HUES64 (cell line): ENCODE results near the gene KCNQ5.

Experiments used
- H3K27ac ChIP-seq: 2 replicates; pipeline ENCODE4 v1.7.0; 2013; ENCODE audit warnings: low read depth, low read length, inconsistent platforms
- H3K27me3 ChIP-seq: 2 replicates; pipeline ENCODE4 v1.6.1; 2013; ENCODE audit warnings: mild to moderate bottlenecking, low read length; ENCODE audit not compliant: insufficient read depth
- H3K36me3 ChIP-seq: 2 replicates; pipeline ENCODE4 v1.6.1; 2013; ENCODE audit warnings: mild to moderate bottlenecking, low read length; ENCODE audit not compliant: insufficient read depth
- H3K4me1 ChIP-seq: 2 replicates; pipeline ENCODE4 v1.6.1; 2013; ENCODE audit warnings: mild to moderate bottlenecking, low read length, moderate library complexity; ENCODE audit not compliant: insufficient read depth
- H3K4me3 ChIP-seq: 2 replicates; pipeline ENCODE4 v1.5.1; 2013; ENCODE audit warnings: mild to moderate bottlenecking, low read length, moderate library complexity
- H3K9ac ChIP-seq: 2 replicates; pipeline ENCODE4 v1.6.1; 2013; ENCODE audit warnings: mild to moderate bottlenecking, low read depth, low read length
- H3K9me3 ChIP-seq: 2 replicates; pipeline ENCODE4 v1.6.1; 2013; ENCODE audit warnings: low read depth, low read length; ENCODE audit not compliant: insufficient read depth
- WGBS: fragments of 150-250, 120-280 bp; methylation state at CpG from one replicate; pipeline ENCODE4 v1.1.7; 2013; ENCODE audit warnings: missing lambda C conversion rate; 5-methylcytosine and 5-hydroxymethylcytosine counted together

Gene KCNQ5

DNA sequence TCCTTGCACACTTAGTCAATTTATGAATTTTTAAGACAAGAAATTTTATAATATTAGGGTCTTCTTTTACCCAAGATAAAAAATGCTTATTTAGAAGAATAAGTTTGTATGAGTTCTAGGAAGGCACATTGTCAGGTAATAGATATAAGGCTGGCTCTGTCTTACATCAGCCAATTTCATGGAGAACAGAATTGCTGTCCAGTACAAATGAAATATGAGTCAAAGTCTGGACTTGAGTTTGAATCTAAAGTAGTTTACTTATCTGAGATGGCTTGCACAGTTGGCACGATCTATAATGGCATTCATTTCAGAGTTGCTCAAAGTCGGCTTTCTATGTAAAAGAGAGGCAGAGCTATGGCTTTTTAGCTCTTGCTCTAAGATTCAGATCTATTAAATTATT is 228.2 kb downstream of the KCNQ5 start:
- WGBS = 95% methylated on average over 2 of the region's 2 CpGs

DNA sequence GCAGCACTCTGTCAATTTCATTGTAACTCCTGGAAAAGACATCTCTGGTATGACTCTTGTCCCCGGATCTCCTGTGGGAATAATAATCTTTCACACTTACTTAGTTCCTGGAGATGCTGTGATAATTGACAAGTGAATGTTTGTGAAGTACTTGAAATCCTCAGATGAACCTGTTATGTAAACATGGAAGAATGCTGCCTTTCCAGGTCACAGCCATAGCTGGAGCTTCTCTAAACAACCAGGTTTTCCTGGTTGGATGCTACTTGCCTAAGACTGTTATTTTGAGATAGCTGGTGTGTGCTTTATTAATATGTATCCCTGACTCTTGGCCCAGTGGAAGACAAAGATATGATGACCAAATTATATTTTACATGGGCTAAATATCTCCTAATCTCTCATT is 228.6 kb downstream of the KCNQ5 start:
- H3K27ac ChIP-seq = no peak overlapping the region
- H3K9ac ChIP-seq = no peak overlapping the region
- no peaks in the 10 kb centered on the region for H3K4me1 ChIP-seq
- no peak overlapping the region for H3K4me3 ChIP-seq
- H3K9me3 ChIP-seq = no peaks in the 10 kb centered on the region
- WGBS = no CpG with 5 or more reads among the region's 1 CpG
- no peaks in the 10 kb centered on the region for H3K36me3 ChIP-seq
- no peaks in the 10 kb centered on the region for H3K27me3 ChIP-seq

More for the DNA sequence above, 228.2 kb downstream of the KCNQ5 start:
- H3K36me3 ChIP-seq = no peaks in the 10 kb centered on the region
- no peaks in the 10 kb centered on the region for H3K4me1 ChIP-seq
- no peaks in the 10 kb centered on the region for H3K9me3 ChIP-seq
- no peak overlapping the region for H3K4me3 ChIP-seq
- H3K9ac ChIP-seq = no peak overlapping the region
- H3K27ac ChIP-seq = no peak overlapping the region
- no peaks in the 10 kb centered on the region for H3K27me3 ChIP-seq

DNA sequence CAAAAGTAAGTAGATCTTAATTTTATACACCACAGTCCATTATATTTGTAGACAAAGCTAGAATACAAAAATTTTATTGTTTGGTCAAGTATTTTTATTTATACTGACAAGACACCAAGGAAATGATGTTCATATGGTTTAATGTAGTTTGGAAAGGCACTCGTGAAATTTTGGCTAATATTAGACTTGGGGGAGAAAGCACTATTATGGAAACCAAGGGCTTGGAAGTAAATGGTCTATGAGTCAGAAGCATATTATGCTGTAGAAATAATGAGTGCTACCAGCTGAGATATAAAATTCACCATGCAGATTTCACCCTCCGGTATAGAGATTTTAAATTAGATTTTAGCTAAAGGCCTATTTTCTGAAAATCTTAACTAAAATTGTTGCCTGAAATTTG is 233.6 kb downstream of the KCNQ5 start:
- H3K36me3 ChIP-seq = no peaks in the 10 kb centered on the region
- H3K27ac ChIP-seq = no peak overlapping the region
- no peaks in the 10 kb centered on the region for H3K27me3 ChIP-seq
- H3K9me3 ChIP-seq = no peaks in the 10 kb centered on the region
- no peak overlapping the region for H3K4me3 ChIP-seq
- 0 out of 2 replicates have a peak, but pooled peaks cover 5% of the 10 kb centered on the region for H3K4me1 ChIP-seq
- H3K9ac ChIP-seq = no peak overlapping the region
- WGBS = 91% methylated on average over 1 of the region's 2 CpGs

DNA sequence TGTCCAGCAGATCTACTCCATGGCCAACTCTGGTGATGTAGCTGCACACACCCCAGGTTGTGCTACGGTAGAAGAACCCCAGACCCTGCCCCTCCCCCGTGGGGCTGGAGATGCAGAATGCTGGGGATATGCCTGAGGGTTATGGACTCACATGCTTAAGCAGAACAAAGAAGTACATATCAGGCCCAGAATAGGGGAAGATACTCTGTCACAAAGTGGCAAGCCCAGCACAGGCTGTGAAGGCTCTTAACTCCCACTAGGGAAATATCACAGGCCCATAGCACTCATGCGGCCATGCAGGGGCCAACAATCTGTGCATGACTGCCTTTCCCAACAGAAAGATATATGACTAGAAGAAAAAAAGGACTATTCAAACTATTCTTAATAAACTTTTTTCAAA is 234.9 kb downstream of the KCNQ5 start:
- Histone ChIP-seq H3K9me3 (no peaks in the 10 kb centered on the region), H3K27ac (no peak overlapping the region), H3K36me3 (no peaks in the 10 kb centered on the region), H3K27me3 (no peaks in the 10 kb centered on the region), H3K4me3 (no peak overlapping the region), H3K4me1 (0 out of 2 replicates have a peak, but pooled peaks cover 5% of the 10 kb centered on the region), H3K9ac (no peak overlapping the region)
- WGBS = 86% methylated on average over 3 of the region's 3 CpGs

DNA sequence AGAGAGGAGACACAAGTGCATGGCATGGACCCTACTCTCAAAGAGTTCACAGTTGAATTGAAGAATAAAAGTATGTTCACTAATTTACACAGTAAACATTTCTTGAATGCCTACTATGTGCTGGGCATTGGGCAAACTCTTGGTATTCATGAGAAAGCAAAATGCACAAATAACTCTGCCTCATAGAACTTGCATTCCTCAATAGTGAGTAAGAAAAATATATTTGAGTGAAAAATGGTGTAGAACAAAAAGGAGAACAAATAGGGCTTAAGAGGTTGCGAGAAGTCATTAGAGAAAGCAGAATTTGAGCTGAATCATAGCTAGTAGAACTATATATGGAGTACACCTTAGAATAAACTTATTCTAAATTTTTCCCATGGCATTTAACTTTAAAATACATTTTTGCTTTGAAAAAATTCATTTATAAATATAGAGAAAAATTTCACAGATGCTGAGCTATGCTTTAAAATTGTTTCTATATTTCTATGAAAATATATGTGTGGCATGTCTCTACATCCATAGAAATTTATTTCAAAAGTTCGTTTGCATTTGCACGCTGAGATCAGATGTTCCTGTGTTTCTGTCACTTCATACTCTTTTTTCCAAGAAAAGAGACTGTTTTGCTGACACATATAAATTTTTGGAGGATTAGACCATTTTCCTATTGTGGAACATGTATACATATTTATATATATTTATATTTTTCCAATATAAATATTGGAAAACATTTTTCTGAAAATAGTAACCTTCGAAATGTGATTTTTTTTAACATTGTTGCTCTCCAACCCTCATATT is 236.1 kb downstream of the KCNQ5 start:
- Histone ChIP-seq H3K27ac (no peak overlapping the region), H3K4me3 (no peak overlapping the region), H3K27me3 (no peaks in the 10 kb centered on the region), H3K9me3 (no peaks in the 10 kb centered on the region), H3K4me1 (0 out of 2 replicates have a peak, but pooled peaks cover 5% of the 10 kb centered on the region), H3K36me3 (no peaks in the 10 kb centered on the region), H3K9ac (no peak overlapping the region)
- WGBS = 100% methylated on average over 3 of the region's 4 CpGs

DNA sequence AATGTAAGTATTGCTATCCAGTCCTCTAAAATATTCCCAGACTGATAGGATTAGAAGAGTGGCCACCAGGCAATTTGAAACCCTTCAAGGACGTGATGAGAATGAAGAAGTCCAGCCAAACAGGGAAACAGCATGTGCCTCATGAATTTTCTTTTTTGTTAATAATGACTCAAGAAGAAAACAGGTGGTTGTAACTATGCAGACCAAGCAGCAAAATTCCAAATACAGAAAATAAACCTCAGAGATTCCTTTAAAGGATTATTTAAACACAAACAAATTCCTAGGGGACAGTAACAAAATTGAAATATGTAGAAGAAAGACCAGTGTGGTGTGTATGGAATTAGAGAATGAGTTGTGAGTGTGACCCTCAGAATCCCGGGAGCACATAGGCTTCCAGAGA is 239.2 kb downstream of the KCNQ5 start:
- no peak overlapping the region for H3K4me3 ChIP-seq
- no peaks in the 10 kb centered on the region for H3K9me3 ChIP-seq
- no peak overlapping the region for H3K9ac ChIP-seq
- H3K4me1 ChIP-seq = 0 out of 2 replicates have a peak, but pooled peaks cover 5% of the 10 kb centered on the region
- no peaks in the 10 kb centered on the region for H3K36me3 ChIP-seq
- no peaks in the 10 kb centered on the region for H3K27me3 ChIP-seq
- WGBS = 86% methylated on average over 2 of the region's 2 CpGs
- H3K27ac ChIP-seq = no peak overlapping the region

DNA sequence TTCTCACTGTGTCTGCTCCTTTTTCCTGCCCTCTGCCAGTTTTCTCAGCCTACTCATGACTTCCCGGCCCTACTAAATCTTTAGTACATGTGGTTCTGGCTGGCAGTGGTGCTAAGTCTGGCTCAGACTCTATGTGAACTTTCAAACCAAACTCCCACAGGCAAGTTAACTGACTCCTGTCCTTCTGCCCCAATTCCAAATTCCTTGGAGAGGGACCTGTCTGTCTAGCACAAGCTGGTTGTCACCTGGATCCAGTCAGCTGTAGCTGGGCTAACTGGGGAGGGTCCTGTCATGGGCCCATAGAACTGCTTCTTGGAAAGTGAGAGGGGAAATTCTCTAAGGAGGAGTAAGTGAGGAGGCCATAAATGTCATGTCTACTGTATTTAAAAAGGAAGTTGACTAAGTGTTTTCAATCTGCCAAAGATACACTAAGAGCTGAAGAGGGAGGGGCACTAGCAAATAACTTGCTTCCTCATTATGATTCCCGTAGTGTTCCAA is 240.1 kb downstream of the KCNQ5 start:
- Histone ChIP-seq H3K9ac (no peak overlapping the region), H3K27ac (no peak overlapping the region), H3K4me1 (0 out of 2 replicates have a peak, but pooled peaks cover 3% of the 10 kb centered on the region), H3K27me3 (no peaks in the 10 kb centered on the region), H3K36me3 (no peaks in the 10 kb centered on the region), H3K9me3 (no peaks in the 10 kb centered on the region), H3K4me3 (no peak overlapping the region)
- WGBS = 100% methylated on average over 2 of the region's 2 CpGs

DNA sequence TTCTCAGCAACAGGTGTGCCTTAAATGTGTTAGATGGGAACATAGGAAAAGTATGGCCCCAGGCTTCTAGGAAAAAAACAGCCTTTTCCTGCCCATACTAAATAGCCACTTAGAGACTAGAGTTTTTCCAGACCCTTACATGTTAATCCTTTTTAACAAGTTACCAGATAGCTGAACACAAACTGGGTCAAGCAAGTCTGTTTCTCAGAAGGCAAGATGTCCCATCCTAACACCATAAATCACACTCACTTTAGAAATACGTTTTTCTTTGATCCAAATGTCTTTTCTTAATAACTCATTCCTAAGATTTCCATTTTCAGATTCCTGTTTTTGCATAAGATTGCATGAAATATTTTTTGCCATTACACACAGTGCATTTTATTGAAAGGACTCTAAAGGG is 241.3 kb downstream of the KCNQ5 start:
- no peak overlapping the region for H3K27ac ChIP-seq
- H3K4me3 ChIP-seq = no peak overlapping the region
- H3K36me3 ChIP-seq = no peaks in the 10 kb centered on the region
- no peaks in the 10 kb centered on the region for H3K27me3 ChIP-seq
- no peak overlapping the region for H3K9ac ChIP-seq
- WGBS = 65% methylated on average over 1 of the region's 1 CpG
- H3K9me3 ChIP-seq = no peaks in the 10 kb centered on the region
- no peaks in the 10 kb centered on the region for H3K4me1 ChIP-seq

DNA sequence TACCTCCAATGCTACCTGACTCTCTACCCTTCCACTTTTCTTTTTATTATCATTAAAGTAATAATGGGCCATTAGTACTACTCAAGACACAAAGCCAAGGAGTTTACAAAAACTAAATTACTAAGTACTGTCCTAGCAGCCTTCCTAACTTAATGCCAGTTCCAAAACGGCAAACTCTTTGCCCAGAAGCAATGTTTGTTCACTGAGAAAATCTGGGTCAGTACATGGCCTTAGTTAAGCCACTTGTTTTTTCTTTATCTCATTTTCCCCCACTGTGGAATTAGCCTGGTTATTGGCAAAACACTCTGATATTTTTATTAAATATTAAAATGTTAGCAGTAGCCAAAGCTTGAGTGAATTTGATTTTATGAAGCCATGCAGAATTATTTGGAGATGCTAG is 242.4 kb downstream of the KCNQ5 start:
- Histone ChIP-seq H3K36me3 (no peaks in the 10 kb centered on the region), H3K4me1 (no peaks in the 10 kb centered on the region), H3K9me3 (no peaks in the 10 kb centered on the region), H3K27me3 (no peaks in the 10 kb centered on the region), H3K9ac (no peak overlapping the region), H3K27ac (no peak overlapping the region), H3K4me3 (no peak overlapping the region)
- 86% methylated on average over 1 of the region's 1 CpG for WGBS

DNA sequence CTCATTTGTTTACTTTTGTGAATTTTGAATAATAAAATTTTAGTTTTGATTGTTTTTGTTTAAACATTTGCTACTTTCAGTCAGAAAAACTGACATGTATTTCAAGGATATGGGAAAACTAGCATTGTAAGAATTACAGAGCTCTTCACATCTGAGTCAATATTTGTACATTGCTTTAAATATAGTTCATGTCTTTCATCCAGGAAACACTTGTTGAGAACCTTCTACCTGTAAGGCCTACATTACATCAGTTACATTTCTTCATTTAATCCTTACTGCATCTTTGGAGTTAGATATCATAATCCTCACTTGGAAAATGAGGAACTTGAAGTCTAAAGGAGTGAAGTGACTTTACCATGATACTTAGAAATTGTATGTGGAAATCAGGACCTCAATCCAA is 242.9 kb downstream of the KCNQ5 start:
- H3K4me1 ChIP-seq = no peaks in the 10 kb centered on the region
- no peak overlapping the region for H3K27ac ChIP-seq

DNA sequence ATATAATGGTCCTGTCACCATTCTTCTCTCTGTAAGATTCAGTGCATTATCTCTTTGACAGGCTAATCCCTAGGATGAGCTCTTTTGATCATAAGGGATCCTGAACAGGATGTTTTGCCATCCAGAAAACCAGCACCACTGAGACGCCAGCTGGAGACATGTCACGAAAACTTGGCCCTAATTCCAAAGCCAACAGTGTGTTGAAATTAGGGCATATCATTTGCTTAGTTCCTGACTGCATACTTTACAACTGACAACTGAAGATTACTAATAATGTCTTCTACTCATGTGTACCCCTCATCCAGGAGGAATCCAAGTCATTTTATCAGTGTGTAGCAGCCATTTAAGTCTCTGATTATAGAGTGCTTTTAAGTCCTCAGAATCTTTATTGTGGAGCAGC is 243.6 kb downstream of the KCNQ5 start:
- 84% methylated on average over 2 of the region's 2 CpGs for WGBS
- Histone ChIP-seq H3K36me3 (no peaks in the 10 kb centered on the region), H3K9me3 (no peaks in the 10 kb centered on the region), H3K27me3 (no peaks in the 10 kb centered on the region), H3K9ac (no peak overlapping the region), H3K27ac (no peak overlapping the region), H3K4me1 (no peaks in the 10 kb centered on the region), H3K4me3 (no peak overlapping the region)

More for the DNA sequence above, 242.9 kb downstream of the KCNQ5 start:
- Histone ChIP-seq H3K9ac (no peak overlapping the region), H3K36me3 (no peaks in the 10 kb centered on the region), H3K4me3 (no peak overlapping the region), H3K27me3 (no peaks in the 10 kb centered on the region), H3K9me3 (no peaks in the 10 kb centered on the region)
